ENCODE data around the gene FOXJ2. TPM values are rescaled to one million over a fixed set of nuclear protein-coding genes. Genes with fewer than 3 reads are reported as not detected.
"Not testable (repeated sequence)": the region's sequence is repeated elsewhere in the genome, so short reads cannot be mapped to it uniquely, and the experiment has no call there.

The FOXJ2 gene
- total RNA-seq, 4 donors from 2014 or later: 11.6 to 15.7 (median 12.5) TPM

DNA sequence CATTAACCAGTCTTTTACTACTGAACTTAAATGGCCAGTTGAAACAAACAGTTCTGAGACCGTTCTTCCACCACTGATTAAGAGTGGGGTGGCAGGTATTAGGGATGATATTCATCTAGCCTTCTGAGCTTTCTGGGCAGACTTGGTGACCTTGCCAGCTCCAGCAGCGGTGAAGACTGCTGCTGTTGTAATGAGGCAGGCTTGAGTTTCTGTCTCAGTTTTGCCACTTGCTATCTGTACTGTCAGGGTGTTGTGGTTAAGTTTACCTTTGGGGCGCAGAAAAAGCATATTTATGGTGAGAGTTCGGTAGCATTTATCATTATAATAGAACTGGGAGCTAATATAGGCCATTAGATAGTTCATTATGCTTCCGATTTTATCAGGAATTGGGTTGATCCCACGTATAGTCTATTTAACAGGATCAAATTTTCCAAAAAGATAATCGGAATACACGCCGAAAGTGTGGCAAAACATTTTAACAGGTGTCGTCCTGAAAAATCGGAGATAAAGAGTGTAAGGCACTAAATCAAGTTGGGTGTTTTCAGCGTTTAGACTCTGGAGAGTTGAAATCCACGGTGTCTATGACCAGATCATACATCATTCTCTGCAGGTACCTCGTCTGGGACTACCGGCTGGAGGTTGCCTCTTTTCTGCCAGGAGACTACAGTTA lies 48.9 kb downstream of the FOXJ2 start:
- H3K27me3 ChIP-seq: no peaks in the 10 kb centered on the region
- TF ChIP-seq POLR2A (IDR thresholded peaks at IDR 0.05): no peak
- no peak for TF ChIP-seq EP300 (IDR thresholded peaks at IDR 0.05; ENCODE audit: low read depth)
- TF ChIP-seq POLR2AphosphoS5 (IDR thresholded peaks at IDR 0.05): no peak
- TF ChIP-seq, protein P1, sequence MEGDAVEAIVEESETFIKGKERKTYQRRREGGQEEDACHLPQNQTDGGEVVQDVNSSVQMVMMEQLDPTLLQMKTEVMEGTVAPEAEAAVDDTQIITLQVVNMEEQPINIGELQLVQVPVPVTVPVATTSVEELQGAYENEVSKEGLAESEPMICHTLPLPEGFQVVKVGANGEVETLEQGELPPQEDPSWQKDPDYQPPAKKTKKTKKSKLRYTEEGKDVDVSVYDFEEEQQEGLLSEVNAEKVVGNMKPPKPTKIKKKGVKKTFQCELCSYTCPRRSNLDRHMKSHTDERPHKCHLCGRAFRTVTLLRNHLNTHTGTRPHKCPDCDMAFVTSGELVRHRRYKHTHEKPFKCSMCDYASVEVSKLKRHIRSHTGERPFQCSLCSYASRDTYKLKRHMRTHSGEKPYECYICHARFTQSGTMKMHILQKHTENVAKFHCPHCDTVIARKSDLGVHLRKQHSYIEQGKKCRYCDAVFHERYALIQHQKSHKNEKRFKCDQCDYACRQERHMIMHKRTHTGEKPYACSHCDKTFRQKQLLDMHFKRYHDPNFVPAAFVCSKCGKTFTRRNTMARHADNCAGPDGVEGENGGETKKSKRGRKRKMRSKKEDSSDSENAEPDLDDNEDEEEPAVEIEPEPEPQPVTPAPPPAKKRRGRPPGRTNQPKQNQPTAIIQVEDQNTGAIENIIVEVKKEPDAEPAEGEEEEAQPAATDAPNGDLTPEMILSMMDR (IDR thresholded peaks at IDR 0.05): no peak
- in situ Hi-C loops (cut with MboI; ENCODE audit: low pct_ligation_motif_present in 1 of 4, low pct_unique_long_range_greater_than_20kb in 1 of 4, low sequenced_read_pairs in 3 of 4): no loop called here
- no peaks in the 10 kb centered on the region for H3K36me3 ChIP-seq
- H3K27ac ChIP-seq: peak overlapping the region; percentile 92 to 95 (median 94)
- H3K4me3 ChIP-seq: peak overlapping the region; percentile 75 to 97 (median 85)
- H3K9me3 ChIP-seq: no peaks in the 10 kb centered on the region
- 1 to 4% methylated on average over 13 to 15 of the region's 15 CpGs for WGBS, 2 donors (ENCODE audit: low coverage in 1 of 2)
- intact Hi-C loops (cut with DNase I; ENCODE audit: low total_unique reads): loop anchor here (2.0 kb wide), 1 partner anchor 37 kb away; no protein-coding TSS in a partner anchor
- H3K4me1 ChIP-seq: peaks cover 7 to 30% (median 16%) of the 10 kb centered on the region in 4 donors
- peak; percentile 36 for DNase-seq

DNA sequence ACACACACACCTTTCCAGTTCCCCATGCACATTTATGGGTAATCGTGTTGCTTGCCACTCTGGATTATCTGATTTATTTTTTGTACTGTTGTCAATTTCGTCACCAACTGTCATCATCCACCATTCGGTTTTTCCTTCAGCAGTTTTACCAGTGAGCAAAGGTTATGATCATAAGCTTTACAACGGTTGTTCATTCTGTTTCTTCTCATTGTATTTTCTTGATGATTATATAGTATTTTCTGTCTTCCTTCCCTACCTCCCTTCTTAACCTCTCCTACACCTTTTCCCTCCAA lies 50.2 kb downstream of the FOXJ2 start:
- TF ChIP-seq EP300 (IDR thresholded peaks at IDR 0.05; ENCODE audit: low read depth) (no peak), POLR2A (IDR thresholded peaks at IDR 0.05) (no peak), POLR2AphosphoS5 (IDR thresholded peaks at IDR 0.05) (no peak)
- TF ChIP-seq, protein P1 (IDR thresholded peaks at IDR 0.05): no peak
- in situ Hi-C loops (cut with MboI; ENCODE audit: low pct_ligation_motif_present in 1 of 4, low pct_unique_long_range_greater_than_20kb in 1 of 4, low sequenced_read_pairs in 3 of 4) (no loop called here), intact Hi-C loops (cut with DNase I; ENCODE audit: low total_unique reads) (no loop called here)
- H3K27ac ChIP-seq: peak overlapping the region; percentile 92 to 95 (median 94)
- peaks cover 13 to 40% (median 16%) of the 10 kb centered on the region in 4 donors for H3K4me1 ChIP-seq
- no peaks in the 10 kb centered on the region for H3K9me3 ChIP-seq
- no peaks in the 10 kb centered on the region for H3K36me3 ChIP-seq
- DNase-seq: no peak
- H3K4me3 ChIP-seq: peak overlapping the region in 3 of 4 donors; percentile 75 to 97 (median 79)
- WGBS, 2 donors (ENCODE audit: low coverage in 1 of 2): 1 to 3% methylated on average over 4 of the region's 4 CpGs
- no peaks in the 10 kb centered on the region for H3K27me3 ChIP-seq

DNA sequence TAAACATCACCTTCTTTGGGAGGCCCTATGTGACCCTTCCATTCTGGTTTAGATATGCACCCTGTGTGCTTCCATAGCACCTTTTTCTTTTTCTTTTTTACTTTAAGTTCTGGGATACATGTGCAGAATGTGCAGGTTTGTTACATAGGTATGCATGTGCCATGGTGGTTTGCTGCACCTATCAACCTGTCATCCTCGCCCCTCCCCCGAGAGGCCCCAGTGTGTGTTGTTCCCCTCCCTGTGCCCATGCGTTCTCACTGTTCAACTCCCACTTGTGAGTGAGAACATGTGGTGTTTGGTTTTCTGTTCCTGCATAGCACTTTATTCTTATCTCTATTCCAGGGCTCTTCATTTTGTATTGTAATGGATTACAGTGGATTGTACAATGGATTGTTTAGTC lies 51.8 kb downstream of the FOXJ2 start:
- H3K36me3 ChIP-seq; H3K27me3 ChIP-seq; H3K9me3 ChIP-seq; DNase-seq; intact Hi-C loops (cut with DNase I; ENCODE audit: low total_unique reads); H3K4me3 ChIP-seq; in situ Hi-C loops (cut with MboI; ENCODE audit: low pct_ligation_motif_present in 1 of 4, low pct_unique_long_range_greater_than_20kb in 1 of 4, low sequenced_read_pairs in 3 of 4); H3K27ac ChIP-seq: not testable (repeated sequence)
- peaks cover 13 to 50% (median 16%) of the 10 kb centered on the region in 4 donors for H3K4me1 ChIP-seq
- 64 to 76% methylated on average over 3 of the region's 3 CpGs for WGBS, 2 donors (ENCODE audit: low coverage in 1 of 2)

DNA sequence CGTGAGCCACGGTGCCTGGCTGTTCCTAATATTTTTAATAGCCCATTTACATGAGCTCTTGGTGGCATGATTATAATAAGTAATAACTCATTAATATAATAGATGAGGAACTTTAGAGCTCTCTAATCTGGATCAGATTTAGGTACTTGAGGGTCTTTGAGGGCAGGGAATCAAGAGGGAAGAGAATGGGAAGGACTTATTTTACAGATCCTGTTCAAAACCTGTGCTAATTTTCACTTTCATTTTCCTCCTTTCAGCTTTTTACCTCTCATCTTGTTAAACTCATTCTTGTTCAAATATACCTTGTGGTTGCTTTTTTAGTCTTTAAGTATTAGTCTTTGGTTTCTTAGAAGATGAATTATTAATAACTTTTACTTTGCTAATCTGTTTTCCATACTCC lies 55.1 kb downstream of the FOXJ2 start:
- intact Hi-C loops (cut with DNase I; ENCODE audit: low total_unique reads): no loop called here
- no peak overlapping the region for H3K27ac ChIP-seq

More for the DNA sequence above, 55.1 kb downstream of the FOXJ2 start:
- in situ Hi-C loops (cut with MboI; ENCODE audit: low pct_ligation_motif_present in 1 of 4, low pct_unique_long_range_greater_than_20kb in 1 of 4, low sequenced_read_pairs in 3 of 4): no loop called here
- Histone ChIP-seq H3K36me3 (peaks cover 0 to 33% (median 16%) of the 10 kb centered on the region in 4 donors), H3K27me3 (no peaks in the 10 kb centered on the region), H3K4me3 (no peak overlapping the region), H3K4me1 (peaks cover 8 to 42% (median 13%) of the 10 kb centered on the region in 4 donors), H3K9me3 (no peaks in the 10 kb centered on the region)
- TF ChIP-seq POLR2AphosphoS5 (IDR thresholded peaks at IDR 0.05) (no peak), EP300 (IDR thresholded peaks at IDR 0.05; ENCODE audit: low read depth) (no peak), POLR2A (IDR thresholded peaks at IDR 0.05) (no peak)
- TF ChIP-seq, protein P1 (IDR thresholded peaks at IDR 0.05): no peak
- 70% methylated on average over 2 of the region's 2 CpGs; no CpG with 5 or more reads in 1 of the 2 donors for WGBS, 2 donors (ENCODE audit: low coverage in 1 of 2)
- no peak for DNase-seq

All from transverse colon (tissue), 4 donors.